Muscle of arm (tissue), 1 donor: ENCODE results near the gene KRABD2.
"Not testable (repeated sequence)": the region's sequence is repeated elsewhere in the genome, so short reads cannot be mapped to it uniquely, and the experiment has no call there.

Experiments used
- DNase-seq: peaks from one replicate; pipeline ENCODE4 v3.0.0-alpha.2; 2013

The KRABD2 gene

DNA sequence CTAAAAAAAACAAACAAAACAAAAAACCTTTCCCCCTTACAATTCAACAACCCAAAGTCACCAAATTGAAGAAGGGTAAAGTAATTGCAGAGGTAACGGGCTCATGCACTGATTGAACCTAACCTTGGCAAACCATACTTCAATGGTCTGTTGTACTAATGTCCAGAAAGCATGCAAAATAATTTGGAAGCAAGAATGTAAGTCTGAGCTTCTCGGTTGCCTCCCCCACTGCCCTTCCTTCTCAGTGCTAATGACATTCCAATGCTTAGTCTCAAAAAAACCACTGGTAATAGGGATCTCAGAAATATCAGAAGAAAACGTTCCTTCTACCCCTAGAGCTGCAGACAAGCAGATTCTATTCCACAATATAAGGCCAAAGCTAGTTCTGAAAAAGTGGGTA lies 15.8 kb downstream of the KRABD2 start:
- no peak for DNase-seq

DNA sequence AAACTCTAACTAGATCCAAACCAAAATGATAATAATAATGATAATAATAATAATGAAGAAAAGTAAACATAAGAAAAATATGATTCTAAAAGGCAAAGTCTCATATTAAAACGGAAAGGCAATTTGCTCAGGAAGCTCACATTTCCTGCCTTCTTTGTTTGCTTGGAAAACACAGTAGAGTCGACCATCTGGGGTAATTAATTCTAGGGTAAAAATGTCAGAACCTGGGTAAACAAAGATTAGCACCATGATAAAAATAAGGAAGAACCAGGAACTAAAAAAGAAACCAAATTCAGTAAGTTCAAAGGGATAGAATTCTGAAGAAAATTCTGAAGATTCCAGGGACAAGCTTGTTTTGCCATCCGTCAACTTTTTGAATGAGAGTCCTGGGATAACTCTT lies 16.2 kb downstream of the KRABD2 start:
- DNase-seq = no peak

- peak; percentile 58 for DNase-seq
These were observed 16.7 kb downstream of the KRABD2 start for GRCh38 chr17:8359769-8360168.

- DNase-seq = no peak
These were observed 18.6 kb downstream of the KRABD2 start for GRCh38 chr17:8357910-8358309.

DNA sequence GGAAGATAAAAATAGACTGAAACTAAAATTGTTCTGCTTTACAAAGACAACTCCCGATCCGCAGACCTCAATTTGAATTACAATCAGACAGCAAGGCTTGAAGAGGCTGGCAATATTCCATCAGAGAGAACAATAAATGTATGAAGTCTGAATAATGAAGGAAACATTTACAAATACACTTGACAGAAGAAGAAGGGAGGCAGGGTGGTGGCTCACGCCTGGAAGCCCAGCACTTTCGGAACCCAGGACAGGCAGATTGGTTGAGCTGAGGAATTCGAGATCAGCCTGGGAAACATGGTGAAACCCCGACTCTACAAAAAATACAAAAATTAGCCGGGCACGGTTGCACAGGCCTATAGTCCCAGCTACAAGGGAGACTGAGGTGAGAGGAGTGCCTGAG lies 22.3 kb downstream of the KRABD2 start:
- no peak for DNase-seq

GRCh38 chr17:8353736-8354135 lies 22.8 kb downstream of the KRABD2 start:
- no peak for DNase-seq

- no peak for DNase-seq
These were observed 26.2 kb downstream of the KRABD2 start for GRCh38 chr17:8350339-8350738.

GRCh38 chr17:8347001-8347400 lies 29.5 kb downstream of the KRABD2 start:
- not testable (repeated sequence) for DNase-seq

DNA sequence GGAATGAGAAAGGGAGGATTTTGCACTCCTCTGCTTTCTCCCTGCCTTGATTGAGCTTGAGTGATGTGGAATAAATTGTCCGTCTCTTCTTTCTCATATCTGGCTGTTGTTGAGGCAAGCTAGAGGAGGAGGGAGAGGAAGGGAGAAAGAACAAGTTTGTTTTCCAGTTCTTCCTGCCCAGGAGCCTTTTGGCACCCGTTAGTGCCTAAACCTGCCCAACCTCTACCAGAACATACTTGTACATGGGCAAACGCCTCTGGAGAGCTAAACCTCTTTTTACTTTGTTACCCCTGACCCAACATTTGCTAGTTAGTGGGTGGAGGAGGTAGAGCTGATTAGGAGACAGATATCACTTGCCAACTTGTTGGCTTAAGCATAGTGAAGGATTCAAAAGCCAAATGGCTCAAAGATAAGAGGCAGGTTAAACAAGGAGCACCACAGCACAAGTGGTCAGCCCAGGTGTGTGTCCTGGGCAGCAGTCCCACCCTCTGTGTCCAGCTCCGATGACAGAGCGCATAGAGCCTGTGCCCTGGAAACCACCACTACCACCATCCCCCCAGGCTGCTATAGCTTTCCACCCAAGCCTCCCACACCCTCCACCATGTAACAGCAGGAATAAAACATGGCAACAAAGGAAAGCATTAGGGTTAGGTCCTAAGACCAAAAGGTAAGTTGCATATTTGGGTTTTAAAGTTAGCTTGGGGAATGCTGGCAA lies 30.4 kb downstream of the KRABD2 start:
- no peak for DNase-seq

DNA sequence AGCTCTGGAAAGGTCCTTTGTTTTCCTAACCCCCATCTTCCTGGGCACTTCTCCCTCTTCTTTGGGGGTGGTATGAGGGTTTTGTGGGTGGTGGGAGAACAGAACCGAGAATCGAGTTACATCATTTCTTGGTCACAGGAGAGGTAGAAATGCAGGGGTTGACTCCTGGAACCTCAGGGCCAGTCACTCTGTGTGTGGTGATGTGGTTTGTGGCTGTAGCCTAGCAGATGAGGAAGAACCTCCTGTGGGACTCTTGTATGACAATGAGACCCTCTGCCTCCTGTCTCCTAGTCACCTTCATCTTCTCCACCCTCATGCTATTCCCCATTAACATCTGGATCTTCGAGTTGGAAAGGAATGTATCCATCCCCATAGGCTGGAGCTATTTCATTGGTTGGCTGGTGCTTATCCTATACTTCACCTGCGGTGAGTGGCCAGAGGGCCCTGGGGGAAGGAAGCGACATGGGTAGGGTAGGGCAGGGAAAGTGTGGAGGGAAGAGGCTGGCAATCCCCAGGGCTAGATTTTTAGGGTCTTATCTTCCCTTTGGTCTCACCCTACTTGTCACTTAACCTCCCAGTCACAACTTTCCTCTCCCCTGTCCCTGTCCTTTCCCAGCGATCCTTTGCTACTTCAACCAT lies 31.3 kb downstream of the KRABD2 start:
- DNase-seq = no peak

- no peak for DNase-seq
These were observed 35.0 kb downstream of the KRABD2 start for GRCh38 chr17:8341456-8341855.

GRCh38 chr17:8339540-8339939 lies 37.0 kb downstream of the KRABD2 start, which contains the start of gene ODF4:
Gene ODF4, plus strand, starts transcription at chr17:8339840. Its CDS starts 212 bp downstream, at chr17:8340052.
- DNase-seq = no peak

DNA sequence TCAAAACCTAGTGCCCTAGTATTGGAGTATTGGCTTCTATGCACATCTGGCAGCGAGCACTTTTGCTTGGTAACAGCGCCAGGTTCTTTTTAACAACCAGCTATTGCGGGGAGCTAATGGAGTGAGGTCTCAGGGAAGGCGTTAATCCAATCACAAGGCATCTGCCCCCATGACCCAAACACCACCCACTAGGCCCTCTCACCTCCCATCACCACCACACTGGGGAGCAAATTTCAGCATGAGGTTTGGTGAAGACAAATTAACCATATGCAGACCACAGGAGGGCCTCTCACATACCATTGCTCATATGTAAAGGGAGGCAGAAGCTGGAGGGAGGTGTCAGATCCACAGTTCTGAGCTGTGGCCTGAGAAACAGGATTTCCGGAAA lies 37.8 kb downstream of the KRABD2 start:
- DNase-seq = no peak

DNA sequence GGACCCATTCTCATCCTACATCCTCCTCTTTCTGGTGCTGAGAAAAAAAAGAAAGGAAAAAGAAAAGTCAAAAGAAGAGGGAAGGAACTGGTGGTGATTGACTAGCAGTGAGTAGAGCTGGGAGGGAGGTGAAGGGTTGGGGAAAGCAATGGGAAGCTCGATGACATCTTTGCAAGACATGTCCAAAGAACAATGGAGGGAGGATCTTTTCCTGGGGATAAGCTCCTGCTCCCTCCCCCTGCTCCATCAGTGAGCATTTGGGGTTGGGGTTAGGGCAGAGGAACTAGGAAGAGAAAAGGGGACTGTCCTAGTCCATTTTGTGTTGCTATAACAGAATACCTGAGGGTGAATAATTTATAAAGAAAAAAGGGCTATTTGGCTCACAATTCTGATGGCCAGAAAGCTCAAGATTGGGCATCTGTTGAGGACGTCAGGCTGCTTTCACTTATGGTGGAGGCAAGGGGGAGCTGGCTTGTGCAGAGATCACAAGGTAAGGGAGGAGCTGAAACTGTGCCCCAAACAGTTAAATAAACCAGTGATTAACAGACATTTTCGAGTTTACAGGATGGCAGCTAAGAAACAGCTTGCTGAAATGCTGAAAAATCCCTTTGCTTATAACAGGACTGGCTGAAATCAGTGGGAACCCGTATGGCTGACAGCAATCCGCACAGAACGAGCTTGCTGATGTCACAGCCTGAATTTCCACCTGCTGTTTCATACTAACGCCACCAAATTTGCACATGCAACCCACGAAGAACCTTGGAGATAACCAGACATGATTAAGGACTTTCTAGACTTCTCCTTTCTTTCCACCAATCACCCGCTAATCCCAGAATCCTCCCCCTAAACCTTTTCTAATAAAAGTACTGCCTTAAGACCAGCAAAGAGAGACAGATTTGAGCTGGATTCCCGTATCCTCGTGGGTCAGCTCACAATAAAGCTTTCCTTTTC lies 38.4 kb downstream of the KRABD2 start:
- DNase-seq = no peak

DNA sequence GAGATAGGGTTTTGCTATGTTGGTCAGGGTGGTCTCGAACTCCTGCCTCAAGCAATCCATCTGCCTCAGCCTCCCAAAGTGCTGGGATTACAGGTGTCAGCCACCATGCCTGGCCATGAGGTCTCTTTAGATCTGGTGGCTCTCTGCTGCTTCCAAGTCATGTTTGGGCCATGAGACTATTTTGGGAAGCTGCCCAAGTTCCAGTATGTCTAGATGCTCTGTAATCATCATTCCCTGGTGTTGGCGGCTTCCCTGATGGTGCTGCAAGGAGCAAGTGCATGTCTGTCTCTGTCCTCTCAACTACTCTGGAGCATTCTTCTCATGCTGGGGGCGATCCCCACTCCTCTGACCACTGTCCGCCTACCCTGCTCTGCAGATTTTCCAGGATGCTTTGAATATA lies 43.2 kb downstream of the KRABD2 start:
- no peak for DNase-seq

- DNase-seq = no peak
These were observed 43.8 kb downstream of the KRABD2 start for GRCh38 chr17:8332688-8333087.

DNA sequence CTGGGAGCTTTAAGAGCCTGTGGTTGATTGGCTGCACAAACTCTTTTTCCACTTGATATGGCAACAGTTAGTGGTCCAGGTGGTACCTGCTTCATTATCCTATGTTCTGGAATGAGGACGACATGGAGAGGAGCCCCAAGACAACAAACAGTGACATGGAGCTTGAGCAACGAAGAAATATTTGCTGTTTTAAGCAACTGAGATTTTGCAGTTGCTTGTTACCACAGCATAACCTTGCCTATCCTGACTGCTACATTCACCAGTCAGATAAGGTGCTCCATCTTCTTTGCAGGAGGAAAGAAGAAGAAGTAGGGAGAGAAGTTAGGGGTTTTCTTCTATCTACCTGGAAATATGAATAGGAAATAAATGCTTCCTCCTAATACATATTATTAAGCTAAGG lies 44.4 kb downstream of the KRABD2 start:
- no peak for DNase-seq

GRCh38 chr17:8327303-8327649 lies 49.2 kb downstream of the KRABD2 start:
- DNase-seq = no peak
